Activated CD8-positive, alpha-beta memory T cell treated with anti-CD3 and anti-CD28 coated beads, Interleukin-2, amount 50 U/mL, for 1 hour (primary cell): ENCODE results near the gene GID8.
"Not testable (repeated sequence)": the region's sequence is repeated elsewhere in the genome, so short reads cannot be mapped to it uniquely, and the experiment has no call there.

Experiments used
- DNase-seq: peaks from one replicate; pipeline ENCODE4 v3.0.0-alpha.2; 2020; ENCODE audit errors: extremely low read depth

The GID8 gene

DNA sequence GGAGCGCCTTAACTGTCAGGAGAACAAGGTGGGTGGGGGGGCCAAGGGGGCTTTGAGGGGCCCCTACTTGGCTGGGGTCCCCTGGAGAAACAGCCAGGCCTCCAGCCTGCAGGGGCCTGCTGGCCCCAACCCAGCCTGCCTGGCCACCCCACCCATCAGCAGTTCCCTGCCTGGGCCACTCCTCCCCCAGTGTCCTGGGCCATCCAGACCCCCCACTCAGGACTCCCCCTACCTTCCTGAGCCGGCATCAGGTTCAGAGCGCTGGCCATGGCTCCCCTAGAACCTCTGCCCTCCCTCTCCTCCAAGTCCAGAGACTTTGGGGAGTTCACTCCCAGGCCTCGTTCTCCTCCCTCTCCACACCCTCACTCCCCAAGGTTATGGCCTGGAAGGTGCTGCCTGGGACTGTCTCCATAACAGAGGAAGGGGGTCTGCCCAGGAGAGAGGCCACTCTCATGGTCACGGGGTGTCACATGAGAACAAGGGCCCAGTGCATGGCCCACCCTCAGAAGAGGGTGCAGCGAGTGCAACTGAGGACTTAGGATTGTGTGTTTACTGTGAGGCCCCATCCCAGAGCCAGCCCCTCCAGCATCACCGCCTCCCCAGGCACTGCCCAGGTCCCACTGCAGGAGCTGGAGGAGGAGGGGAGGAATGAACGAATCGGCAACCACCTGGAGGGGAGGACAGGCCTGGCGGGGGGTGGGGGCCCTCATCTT is 20.6 kb downstream of the GID8 start:
- no peak for DNase-seq

- no peak for DNase-seq
Measured at GRCh38 chr20:62959101-62959971, 21.4 kb downstream of the GID8 start.

GRCh38 chr20:62959998-62960436 is 22.1 kb downstream of the GID8 start:
- no peak for DNase-seq

GRCh38 chr20:62960446-62961309 is 22.7 kb downstream of the GID8 start:
- DNase-seq: not testable (repeated sequence)

- no peak for DNase-seq
Measured at GRCh38 chr20:62961310-62961783, 23.4 kb downstream of the GID8 start.

- DNase-seq: no peak
Measured at GRCh38 chr20:62961799-62962198, 23.9 kb downstream of the GID8 start.

GRCh38 chr20:62962221-62962879 is 24.4 kb downstream of the GID8 start:
- DNase-seq: no peak

GRCh38 chr20:62962891-62963613 is 25.1 kb downstream of the GID8 start:
- no peak for DNase-seq

DNA sequence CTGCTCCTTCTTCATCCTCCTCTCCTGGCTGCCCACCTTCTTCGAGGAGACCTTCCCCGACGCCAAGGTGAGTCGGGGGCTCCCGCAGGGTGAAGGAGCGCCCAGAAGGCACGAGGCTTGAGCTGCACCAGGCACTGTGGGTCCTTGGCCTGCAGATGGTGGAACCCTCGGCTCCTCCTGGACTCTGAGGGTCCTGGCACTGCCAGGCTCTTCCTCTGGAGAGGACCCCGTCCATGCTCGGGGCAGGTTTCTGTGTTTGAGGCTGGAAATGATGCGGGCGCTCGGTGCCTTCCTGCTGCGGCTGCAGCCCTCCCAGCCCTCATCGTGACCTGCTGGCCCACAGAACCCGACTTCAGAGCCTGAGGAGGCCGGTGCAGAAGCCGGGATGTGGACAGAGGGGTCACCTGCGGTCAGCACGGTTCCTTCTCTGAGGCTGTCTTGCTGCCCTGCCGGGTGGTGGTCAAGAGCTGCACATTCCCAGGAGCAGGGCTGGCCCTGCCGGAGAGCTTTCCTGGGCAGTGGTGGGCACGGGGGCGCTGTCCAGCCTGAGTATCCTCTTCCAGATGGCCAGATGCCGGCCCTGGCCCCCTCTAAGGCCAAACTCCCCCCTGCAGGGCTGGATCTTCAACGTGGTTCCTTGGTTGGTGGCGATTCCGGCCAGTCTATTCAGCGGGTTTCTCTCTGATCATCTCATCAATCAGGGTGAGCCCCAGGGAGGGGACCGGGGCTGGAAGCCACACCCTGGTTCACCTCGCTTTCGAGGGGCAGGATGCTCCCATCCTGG is 25.9 kb downstream of the GID8 start:
- no peak for DNase-seq

- no peak for DNase-seq
Measured at GRCh38 chr20:62964700-62965099, 26.8 kb downstream of the GID8 start.

DNA sequence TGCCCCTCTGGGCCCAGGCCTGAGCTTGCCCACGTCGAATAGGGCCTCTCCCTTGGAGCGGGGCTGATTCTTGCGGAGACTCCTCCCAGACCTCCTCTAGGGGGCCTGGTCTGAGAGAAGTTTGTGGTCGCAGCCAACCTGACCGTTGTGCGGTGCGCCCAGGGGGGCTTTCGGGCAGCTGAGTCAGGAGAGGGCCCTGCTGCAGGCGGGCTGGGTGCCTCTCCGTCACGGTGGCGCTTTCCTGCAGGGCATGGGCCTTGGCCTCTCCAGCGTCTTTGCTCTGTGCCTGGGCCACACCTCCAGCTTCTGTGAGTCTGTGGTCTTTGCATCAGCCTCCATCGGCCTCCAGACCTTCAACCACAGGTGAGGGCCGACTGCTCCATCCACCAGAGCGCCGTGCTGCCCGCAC is 27.4 kb downstream of the GID8 start:
- no peak for DNase-seq

- DNase-seq: no peak
Measured at GRCh38 chr20:62966212-62967148, 28.5 kb downstream of the GID8 start.

DNA sequence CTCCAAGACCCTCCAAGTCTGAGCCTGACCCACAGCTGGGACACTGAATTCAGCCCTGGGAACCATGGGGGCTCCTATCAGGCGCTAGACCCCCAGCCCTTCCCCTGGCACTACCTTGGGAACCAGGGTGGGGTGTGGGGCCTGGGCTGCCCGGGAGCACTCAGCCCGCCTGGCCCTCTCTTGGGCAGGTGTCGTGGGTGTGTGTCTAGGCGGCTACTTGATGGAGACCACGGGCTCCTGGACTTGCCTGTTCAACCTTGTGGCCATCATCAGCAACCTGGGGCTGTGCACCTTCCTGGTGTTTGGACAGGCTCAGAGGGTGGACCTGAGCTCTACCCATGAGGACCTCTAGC is 29.2 kb downstream of the GID8 start:
- no peak for DNase-seq

- DNase-seq: no peak
Measured at GRCh38 chr20:62967628-62968351, 29.8 kb downstream of the GID8 start.

DNA sequence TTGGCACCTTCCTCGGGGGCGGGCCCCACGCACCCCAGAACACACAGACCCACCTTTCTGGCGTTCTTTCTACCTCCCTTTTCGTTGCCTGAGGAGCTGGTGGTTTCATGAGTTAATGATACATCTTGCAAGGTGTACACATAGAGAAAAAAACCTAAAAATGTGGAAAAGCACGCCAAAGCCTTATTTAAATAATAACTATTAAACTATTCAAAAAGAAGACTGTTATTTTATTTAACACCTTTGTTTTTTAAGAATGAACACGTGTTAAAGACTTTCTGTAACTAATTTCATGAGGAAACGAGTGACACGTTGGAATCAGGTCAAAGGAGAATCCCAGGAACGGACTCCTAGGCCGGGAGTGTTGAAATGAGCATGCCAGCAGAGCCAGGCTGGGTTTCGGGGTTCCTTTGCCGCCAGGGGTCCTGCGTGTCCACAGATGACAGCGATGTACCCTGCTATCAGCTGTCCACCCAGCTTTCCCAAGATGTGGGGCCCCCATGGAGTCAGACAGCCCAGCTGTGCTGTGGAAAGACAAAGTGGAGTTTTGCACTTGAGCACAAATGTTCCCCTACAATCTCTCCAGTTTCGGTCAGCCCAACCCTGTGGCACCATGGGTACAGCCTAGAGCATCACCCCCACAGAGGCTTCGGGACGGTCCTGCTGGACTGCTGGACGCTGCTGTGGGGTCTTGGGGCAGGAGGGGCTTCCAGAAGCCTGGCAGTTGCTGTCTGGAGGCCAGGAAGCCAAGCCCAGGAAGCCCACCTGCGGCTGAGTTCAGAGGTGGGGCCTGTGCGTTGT is 30.6 kb downstream of the GID8 start:
- DNase-seq: no peak

DNA sequence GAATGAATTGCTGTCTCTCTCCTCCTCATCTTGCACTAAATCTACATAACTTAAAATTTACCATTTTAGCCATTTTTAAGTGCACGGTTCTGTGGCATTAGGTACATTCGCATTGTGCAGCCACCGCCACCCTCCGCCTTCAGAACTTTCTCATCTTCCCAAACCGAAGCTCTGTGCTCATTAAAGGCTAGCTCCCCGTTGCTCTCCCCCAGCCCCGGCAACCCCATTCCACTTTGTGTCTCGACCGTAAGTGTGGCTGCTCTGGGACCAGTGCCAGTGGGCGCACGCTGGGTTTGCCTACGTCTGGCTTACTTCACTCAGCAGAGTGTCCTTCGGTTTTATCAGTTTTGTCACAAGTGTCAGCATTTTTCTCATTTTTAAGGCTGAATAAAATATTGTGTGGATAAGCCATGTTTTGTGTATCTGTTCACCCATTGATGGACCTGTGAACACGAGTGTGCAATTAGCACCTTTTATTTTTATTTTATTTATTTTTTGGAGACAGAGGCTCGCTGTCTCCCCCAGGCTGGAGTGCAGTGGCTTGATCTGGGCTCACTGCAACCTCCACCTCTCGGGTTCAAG is 31.3 kb downstream of the GID8 start:
- DNase-seq: no peak

GRCh38 chr20:62969939-62970306 is 32.0 kb downstream of the GID8 start:
- no peak for DNase-seq
